Upper lobe of right lung (tissue), 1 donor: ENCODE measurements around the gene GAR1. TPM values are rescaled to one million over a fixed set of nuclear protein-coding genes. Genes with fewer than 3 reads are reported as not detected.
"Not testable (repeated sequence)": the region's sequence is repeated elsewhere in the genome, so short reads cannot be mapped to it uniquely, and the experiment has no call there.

Experiments
- ATAC-seq: fragments of 200-7000 bp; cut with Tn5 transposase; one replicate; pipeline ENCODE4 v1.9.1; 2020; ENCODE audit warnings: mild to moderate bottlenecking, moderate library complexity
- DNase-seq: peaks from one replicate; pipeline ENCODE4 v3.0.0-alpha.2; 2020
- H3K27ac ChIP-seq: fragments of 200-600 bp; one replicate; pipeline ENCODE4 v1.8.0; 2022
- H3K27me3 ChIP-seq: fragments of 200-600 bp; one replicate; pipeline ENCODE4 v1.8.0; 2022; ENCODE audit warnings: mild to moderate bottlenecking
- H3K36me3 ChIP-seq: fragments of 200-600 bp; one replicate; pipeline ENCODE4 v1.8.0; 2022
- H3K4me1 ChIP-seq: fragments of 200-600 bp; one replicate; pipeline ENCODE4 v1.8.0; 2022
- H3K4me3 ChIP-seq: fragments of 200-600 bp; one replicate; pipeline ENCODE4 v1.8.0; 2022; ENCODE audit warnings: mild to moderate bottlenecking
- H3K9me3 ChIP-seq: fragments of 200-600 bp; one replicate; pipeline ENCODE4 v1.8.0; 2022
- intact Hi-C: fragments of 100-400 bp; cut with DNase I; formaldehyde crosslinking; loops from one replicate; pipeline ENCODE4 v1.11.0; 2022
- long read RNA-seq: library from polyadenylated mRNA; unstranded; transcript quantifications from one replicate; pipeline ENCODE4 v2.0.0, GENCODE V29; 2021
- total RNA-seq: library from RNA; stranded (reverse); fragmentation: NEBNext Ultra II Directional; extraction: Animal tissue kit (Norgen Biotek cat#: 25700); gene quantifications from one replicate; pipeline ENCODE4 v1.2.1, GENCODE V29; 2021
- TF ChIP-seq, protein P1 (sequence below): fragments of 200-600 bp; IDR thresholded peaks from one replicate; pipeline ENCODE4 v1.8.0; 2022; ENCODE audit warnings: antibody characterized with exemption
- donor health status: DM: no; HTN: yes; CAD: no; lungs with severe emphysema.

Gene GAR1
- 12.2 TPM for total RNA-seq
- long read RNA-seq, transcript GAR1-201 (7 exons, 1,224 nt): major isoform, 5 of 8 reads
- long read RNA-seq, partial matches to known transcripts: 2 of 8 reads
- long read RNA-seq, other reads (novel, unspliced or antisense): 1 of 8 reads

DNA sequence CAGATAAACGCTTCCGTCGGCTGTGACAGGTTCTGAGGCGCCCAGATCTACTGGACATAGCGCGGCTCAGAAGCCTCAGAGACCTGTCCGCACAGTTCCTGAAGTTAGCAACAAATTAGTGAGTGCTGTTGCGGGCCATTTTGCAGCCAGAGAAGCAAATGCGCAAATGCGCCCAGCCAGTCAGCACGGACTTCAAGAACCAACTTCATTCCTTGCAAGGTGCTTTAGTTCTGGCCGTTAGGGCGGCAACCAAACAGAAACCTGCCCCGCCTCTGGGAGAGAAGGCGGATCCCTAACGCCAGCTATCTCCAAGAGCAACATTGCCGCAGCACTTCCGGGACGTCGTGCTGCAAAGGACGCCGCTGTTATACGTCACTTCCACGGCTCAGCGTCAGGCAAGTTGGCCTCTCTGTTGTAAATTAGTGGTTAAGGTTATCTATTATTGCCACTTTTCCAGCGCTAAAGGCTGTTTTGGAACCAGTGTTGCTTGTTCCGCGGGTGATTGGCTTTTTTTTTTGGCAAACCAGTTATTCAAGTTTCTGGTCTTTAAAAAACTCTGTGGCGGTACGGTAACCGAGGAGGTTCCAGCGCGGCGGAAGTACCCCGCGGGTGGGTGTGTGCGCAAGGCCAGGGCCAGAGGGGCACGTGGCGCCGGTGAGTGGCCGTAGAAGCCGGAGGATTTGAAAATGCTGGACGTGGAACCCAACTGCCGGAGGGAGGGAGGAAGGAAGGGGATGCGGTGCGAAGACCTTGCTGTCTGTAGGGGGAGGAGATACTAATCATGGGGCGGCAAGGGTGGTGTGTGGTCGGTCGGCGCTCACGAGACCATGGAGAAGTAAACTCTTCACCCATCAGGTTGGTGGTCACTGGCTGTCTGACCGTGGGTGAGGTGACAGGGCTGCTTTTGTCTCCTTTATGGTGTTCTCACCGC lies at the start of gene GAR1:
Gene GAR1, plus strand, starts transcription at position 612 of the 931 bp plus-strand sequence. CDS start 403 bp downstream, outside the sequence.
- DNase-seq: peak; percentile 94
- H3K36me3 ChIP-seq: peaks cover 30% of the 10 kb centered on the region
- peak within 1 kb of the TSS; percentile 90 for H3K27ac ChIP-seq
- H3K4me3 ChIP-seq: peak within 1 kb of the TSS; percentile 84
- TF ChIP-seq, protein P1, sequence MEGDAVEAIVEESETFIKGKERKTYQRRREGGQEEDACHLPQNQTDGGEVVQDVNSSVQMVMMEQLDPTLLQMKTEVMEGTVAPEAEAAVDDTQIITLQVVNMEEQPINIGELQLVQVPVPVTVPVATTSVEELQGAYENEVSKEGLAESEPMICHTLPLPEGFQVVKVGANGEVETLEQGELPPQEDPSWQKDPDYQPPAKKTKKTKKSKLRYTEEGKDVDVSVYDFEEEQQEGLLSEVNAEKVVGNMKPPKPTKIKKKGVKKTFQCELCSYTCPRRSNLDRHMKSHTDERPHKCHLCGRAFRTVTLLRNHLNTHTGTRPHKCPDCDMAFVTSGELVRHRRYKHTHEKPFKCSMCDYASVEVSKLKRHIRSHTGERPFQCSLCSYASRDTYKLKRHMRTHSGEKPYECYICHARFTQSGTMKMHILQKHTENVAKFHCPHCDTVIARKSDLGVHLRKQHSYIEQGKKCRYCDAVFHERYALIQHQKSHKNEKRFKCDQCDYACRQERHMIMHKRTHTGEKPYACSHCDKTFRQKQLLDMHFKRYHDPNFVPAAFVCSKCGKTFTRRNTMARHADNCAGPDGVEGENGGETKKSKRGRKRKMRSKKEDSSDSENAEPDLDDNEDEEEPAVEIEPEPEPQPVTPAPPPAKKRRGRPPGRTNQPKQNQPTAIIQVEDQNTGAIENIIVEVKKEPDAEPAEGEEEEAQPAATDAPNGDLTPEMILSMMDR: peak; percentile 3
- ATAC-seq: peak; percentile 99
- H3K9me3 ChIP-seq: no peaks in the 10 kb centered on the region
- H3K4me1 ChIP-seq: peaks cover 8% of the 10 kb centered on the region
- no peaks in the 10 kb centered on the region for H3K27me3 ChIP-seq
- intact Hi-C loops: no loop called here

DNA sequence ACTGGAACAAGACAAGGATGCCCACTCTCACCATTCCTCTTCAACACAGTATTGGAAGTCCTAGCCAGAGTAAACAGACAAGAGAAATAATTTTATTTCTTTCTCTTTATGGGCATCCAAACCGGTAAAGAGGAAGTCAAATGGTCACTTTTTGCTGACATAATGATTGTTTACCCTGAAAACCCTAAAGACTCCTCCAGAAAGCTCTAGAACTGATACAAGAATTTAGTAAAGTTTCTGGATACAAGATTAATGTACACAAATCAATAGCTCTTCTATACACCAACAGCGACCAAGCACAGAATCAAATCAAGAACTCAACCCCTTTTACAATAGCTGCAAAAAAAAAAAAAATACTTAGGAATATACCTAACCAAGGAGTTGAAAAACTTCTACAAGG lies 33.5 kb upstream of the GAR1 start:
- DNase-seq, intact Hi-C loops, H3K27me3 ChIP-seq, H3K4me3 ChIP-seq, H3K36me3 ChIP-seq, H3K4me1 ChIP-seq, ATAC-seq, H3K9me3 ChIP-seq, H3K27ac ChIP-seq: not testable (repeated sequence)

DNA sequence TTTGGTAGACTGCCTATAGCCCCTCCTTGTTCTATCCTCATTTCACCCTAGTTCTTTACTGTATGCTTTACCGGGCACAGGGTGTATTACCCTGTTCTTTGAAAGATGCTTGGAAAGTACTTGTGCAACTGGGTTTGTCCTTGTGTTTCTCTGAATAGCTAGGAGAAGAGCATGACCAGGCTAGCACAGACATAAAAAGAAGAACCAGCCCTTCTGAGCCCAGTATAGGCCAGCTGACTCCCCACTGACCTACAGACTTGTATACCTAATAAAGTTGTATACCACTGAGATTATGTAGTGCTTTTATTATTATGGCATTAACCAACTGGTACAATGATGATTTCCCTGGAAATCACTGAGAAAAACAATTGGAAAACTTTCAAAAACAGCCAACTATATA lies 28.7 kb upstream of the GAR1 start:
- Histone ChIP-seq H3K4me1 (no peaks in the 10 kb centered on the region), H3K27me3 (no peaks in the 10 kb centered on the region), H3K9me3 (no peaks in the 10 kb centered on the region), H3K36me3 (no peaks in the 10 kb centered on the region), H3K27ac (no peak overlapping the region), H3K4me3 (no peak overlapping the region)
- DNase-seq: no peak
- ATAC-seq: no peak
- TF ChIP-seq, protein P1: no peak
- intact Hi-C loops: no loop called here

DNA sequence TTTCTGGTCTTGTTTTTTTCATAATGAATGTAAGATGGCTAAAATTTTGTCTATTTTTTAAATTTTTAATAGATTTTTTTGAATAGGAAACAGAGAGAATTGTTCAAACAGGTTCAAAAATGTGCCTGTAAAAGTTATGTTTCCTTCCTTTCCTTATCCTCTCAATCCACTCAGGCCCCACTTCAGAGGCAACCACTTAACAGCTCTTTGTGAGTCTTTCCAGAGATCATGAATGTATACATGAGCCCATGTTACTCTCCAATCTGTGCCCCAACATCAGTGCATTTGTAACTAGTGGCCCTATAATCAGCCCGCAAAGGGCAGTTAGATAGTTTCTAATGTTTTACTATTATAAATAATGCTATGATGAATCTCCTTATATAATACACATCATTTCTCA lies 27.8 kb upstream of the GAR1 start:
- intact Hi-C loops: no loop called here
- no peaks in the 10 kb centered on the region for H3K9me3 ChIP-seq
- H3K4me1 ChIP-seq: no peaks in the 10 kb centered on the region
- ATAC-seq: no peak
- no peaks in the 10 kb centered on the region for H3K36me3 ChIP-seq
- no peak for DNase-seq
- no peaks in the 10 kb centered on the region for H3K27me3 ChIP-seq
- H3K27ac ChIP-seq: no peak overlapping the region
- no peak overlapping the region for H3K4me3 ChIP-seq
- TF ChIP-seq, protein P1: no peak

DNA sequence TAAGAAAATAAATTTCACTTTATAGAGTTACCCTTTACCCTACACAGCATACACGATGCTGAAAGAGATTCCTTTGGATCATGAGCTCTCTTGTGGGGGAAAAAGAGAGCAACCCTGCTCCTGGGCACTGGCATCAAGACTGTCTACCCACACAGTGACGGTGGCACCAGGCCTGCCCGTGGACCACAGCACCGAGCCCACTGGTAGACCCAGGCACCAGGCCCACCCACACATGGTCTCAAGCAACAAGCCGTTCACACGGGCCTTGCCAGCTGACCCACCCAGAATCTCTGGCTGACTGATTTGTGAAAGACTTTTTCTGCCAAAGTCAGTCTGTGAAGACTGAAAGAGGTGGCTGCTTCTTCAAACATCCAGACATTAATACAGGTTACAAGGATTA lies 20.5 kb upstream of the GAR1 start:
- DNase-seq (no peak), ATAC-seq (no peak)
- TF ChIP-seq, protein P1: no peak
- H3K9me3 ChIP-seq: no peaks in the 10 kb centered on the region
- no peak overlapping the region for H3K4me3 ChIP-seq
- H3K27ac ChIP-seq: no peak overlapping the region
- no peaks in the 10 kb centered on the region for H3K4me1 ChIP-seq
- intact Hi-C loops: no loop called here
- H3K36me3 ChIP-seq: no peaks in the 10 kb centered on the region
- no peaks in the 10 kb centered on the region for H3K27me3 ChIP-seq

DNA sequence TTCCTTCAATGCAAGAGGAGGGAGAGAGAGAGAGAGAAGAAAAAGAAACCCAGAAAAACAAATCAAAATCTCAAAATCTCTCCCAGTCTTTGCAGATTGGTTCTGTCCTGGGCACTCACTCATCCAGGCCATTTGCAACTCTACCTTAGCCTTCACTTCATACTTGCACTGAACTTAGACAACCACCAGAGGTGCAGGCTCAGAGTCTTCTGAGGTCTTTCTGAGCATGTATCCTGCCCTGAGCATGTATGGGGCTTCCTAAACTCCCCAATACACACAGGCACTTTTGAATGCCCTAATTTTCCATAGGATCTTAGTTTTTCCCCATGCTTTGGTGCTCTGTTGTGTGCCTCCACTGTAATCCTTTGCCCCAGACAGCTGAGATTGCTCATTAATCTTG lies 16.7 kb upstream of the GAR1 start:
- intact Hi-C loops: no loop called here
- Histone ChIP-seq H3K27me3 (no peaks in the 10 kb centered on the region), H3K9me3 (no peaks in the 10 kb centered on the region), H3K27ac (no peak overlapping the region), H3K36me3 (no peaks in the 10 kb centered on the region), H3K4me3 (no peak overlapping the region), H3K4me1 (peaks cover 5% of the 10 kb centered on the region)
- DNase-seq (no peak), ATAC-seq (no peak)
- TF ChIP-seq, protein P1: no peak
